ENCODE data around the gene PNMA8A.

GRCh38 chr19:46493236-46494145, 22.1 kb upstream of the PNMA8A start:
- TF ChIP-seq CTCF (IDR thresholded peaks at IDR 0.05; ENCODE audit: low read length), result no peak
- TF ChIP-seq EZH2 (optimal IDR thresholded peaks at IDR 0.05; ENCODE audit: low read depth, low read length), result no peak

Measured in MM.1S (cell line).